ENCODE data around the gene TEX52. TPM values are rescaled to one million over a fixed set of nuclear protein-coding genes. Genes with fewer than 3 reads are reported as not detected.

The TEX52 gene
- total RNA-seq, 2 donors from 2014 or later = 0.28 to 0.48 TPM

DNA sequence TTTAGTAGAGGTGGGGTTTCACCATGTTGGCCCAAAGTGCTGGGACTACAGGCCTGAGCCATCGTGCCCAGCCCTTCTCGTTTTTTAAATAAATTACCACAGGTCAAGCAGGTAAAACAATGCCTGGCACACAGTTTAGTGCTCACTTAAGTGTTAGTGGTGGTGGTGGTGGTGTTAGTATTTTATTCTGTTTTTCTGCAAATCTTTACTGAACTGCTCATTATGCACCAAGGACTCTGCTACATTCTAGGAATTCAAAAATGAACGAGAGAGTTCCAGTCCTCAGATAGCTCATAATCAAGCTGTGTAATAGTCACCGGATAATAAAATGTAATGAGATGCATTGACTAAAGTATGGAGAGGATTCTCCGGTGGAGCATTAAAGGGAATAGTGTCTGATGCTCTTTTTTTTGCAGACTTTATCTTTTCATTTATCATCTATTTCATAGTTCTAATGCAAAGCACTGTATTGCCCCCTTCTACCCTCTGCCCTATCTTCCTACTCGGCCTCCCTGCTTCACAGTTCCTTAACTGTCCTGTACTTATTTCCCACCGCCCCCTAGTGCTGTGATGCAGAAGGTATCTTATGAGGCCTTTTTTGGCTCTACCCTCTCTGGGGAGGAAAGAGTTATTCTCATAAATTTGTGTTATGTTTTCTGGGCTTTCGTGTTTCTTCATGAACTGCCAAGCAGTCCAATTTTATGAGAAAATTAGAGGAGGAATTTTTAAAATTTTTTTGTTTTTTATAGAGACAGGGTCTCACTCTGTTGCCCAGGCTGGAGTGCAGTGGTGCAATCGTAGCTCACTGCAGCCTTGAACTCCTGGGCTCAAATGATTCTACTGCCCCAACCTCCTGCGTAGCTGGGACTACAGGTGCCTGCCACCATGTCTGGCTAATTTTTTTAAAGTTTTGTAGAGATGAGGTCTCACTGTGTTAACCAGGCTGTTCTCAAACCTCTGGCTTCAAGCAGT, 43.3 kb downstream of the TEX52 start:
- H3K4me1 Mint-ChIP-seq (ENCODE audit: low read depth) = peaks cover 39% of the 10 kb centered on the region
- H3K9me3 Mint-ChIP-seq = no peaks in the 10 kb centered on the region
- peak overlapping the region; percentile 95 to 99 for H3K4me3 Mint-ChIP-seq
- H3K27me3 Mint-ChIP-seq (ENCODE audit: low read depth) = no peaks in the 10 kb centered on the region
- DNase-seq (peak; percentile 64 to 72), ATAC-seq (replicated peaks in 1 of 2) (peak; percentile 29 to 33)
- H3K36me3 Mint-ChIP-seq (ENCODE audit: insufficient read depth in 2 of 2) = peaks cover 0 to 14% of the 10 kb centered on the region in 2 donors
- peak overlapping the region; percentile 96 for H3K27ac Mint-ChIP-seq

DNA sequence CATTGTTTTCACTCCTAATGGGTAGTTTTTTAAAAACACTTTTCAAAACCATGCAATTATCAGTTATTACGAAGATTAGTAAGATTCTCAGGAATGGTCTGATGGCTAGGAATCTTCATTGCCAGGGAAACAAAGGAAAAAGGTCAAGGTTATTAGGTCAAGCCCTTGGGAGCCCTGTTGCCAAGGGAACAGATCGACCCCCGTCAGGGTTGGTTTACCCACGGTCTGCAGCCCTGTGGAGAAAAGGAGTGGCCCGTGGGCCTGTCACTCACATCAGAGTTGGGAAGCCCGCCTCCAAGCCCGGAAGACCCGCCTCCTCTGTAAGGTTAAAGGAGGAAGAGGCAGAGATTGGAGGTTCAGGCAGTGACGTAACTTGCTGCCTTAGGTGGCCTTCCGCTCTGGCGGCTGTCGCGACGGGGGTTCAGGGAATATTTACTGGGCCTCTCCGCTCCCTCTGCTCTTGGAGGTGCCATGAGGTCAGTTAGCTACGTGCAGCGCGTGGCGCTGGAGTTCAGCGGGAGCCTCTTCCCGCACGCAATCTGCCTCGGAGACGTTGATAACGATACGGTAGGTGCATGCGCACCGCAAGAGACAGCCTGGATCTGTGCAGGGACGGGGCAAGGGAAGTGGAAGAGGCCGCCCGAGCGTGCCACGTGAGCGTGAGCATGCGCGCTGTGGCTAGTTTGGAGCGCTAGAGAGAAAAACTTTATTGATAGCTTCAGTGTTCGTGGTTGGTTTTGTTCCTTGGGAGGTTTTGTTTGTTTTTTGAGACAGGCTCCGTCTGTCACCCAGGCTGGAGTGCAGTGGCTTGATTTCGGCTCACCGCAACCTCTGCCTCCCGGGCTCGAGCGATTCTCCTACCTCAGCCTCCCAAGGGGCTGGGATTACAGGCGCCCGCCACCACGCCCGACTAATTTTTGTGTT, 44.3 kb downstream of the TEX52 start, which contains the start of gene ITFG2:
Gene ITFG2, plus strand, starts transcription at position 379 of the 924 bp plus-strand sequence. Its CDS starts 93 bp downstream, at position 472.
- Mint-ChIP-seq H3K4me1 (ENCODE audit: low read depth) (peaks cover 39% of the 10 kb centered on the region), H3K36me3 (ENCODE audit: insufficient read depth in 2 of 2) (peaks cover 0 to 9% of the 10 kb centered on the region in 2 donors), H3K4me3 (peak within 1 kb of the TSS; percentile 95 to 99), H3K9me3 (no peaks in the 10 kb centered on the region), H3K27me3 (ENCODE audit: low read depth) (no peaks in the 10 kb centered on the region), H3K27ac (peak within 1 kb of the TSS; percentile 96)
- peak; percentile 94 to 98 for DNase-seq
- peak; percentile 96 to 97 for ATAC-seq (replicated peaks in 1 of 2)

DNA sequence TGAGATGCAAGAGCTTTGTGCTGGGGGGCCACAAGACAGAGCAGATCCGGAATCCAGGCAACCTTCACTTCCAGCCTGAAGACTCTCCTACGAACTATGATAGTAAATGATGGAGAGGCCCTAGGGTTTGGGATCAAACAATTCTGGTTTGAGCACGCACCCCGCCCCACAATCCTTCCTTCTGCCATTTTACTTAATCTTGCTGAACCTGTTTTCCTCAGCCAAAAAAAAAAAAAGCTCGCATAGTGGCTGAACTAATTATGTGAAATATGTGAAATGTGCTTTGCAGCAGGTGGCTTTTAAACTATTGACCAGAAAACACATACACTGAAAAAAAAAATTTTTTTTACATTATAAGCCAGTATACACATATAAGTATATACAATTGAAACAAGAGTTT, 45.0 kb downstream of the TEX52 start:
- ATAC-seq (replicated peaks in 1 of 2) (no peak), DNase-seq (no peak)
- peak overlapping the region; percentile 95 to 99 for H3K4me3 Mint-ChIP-seq
- H3K9me3 Mint-ChIP-seq = no peaks in the 10 kb centered on the region
- H3K4me1 Mint-ChIP-seq (ENCODE audit: low read depth) = peaks cover 39% of the 10 kb centered on the region
- peak overlapping the region; percentile 96 for H3K27ac Mint-ChIP-seq
- H3K36me3 Mint-ChIP-seq (ENCODE audit: insufficient read depth in 2 of 2) = peaks cover 0 to 7% of the 10 kb centered on the region in 2 donors
- no peaks in the 10 kb centered on the region for H3K27me3 Mint-ChIP-seq (ENCODE audit: low read depth)

DNA sequence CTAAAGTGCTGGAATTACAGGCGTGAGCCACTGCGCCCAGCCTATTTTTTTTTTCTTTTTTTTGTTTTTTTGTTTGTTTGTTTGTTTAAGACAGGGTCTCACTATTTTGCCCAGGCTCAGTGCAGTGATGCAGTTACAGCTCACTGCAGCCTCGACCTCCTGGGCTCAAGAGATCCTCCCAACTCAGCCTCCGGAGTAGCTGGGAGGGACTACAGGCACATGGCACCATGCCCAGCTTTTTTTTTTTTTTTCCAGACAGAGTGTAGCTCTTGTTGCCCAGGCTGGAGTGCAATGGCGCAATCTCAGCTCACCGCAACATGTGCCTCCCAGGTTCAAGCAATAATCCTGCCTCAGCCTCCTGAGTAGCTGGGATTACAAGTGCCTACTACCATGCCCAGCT, 50.1 kb downstream of the TEX52 start:
- no peak for DNase-seq
- peaks cover 5 to 8% of the 10 kb centered on the region in 2 donors for H3K36me3 Mint-ChIP-seq (ENCODE audit: insufficient read depth in 2 of 2)
- ATAC-seq (replicated peaks in 1 of 2) = no peak
- no peak overlapping the region for H3K4me3 Mint-ChIP-seq
- H3K27ac Mint-ChIP-seq = no peak overlapping the region
- H3K27me3 Mint-ChIP-seq (ENCODE audit: low read depth) = no peaks in the 10 kb centered on the region
- peaks cover 9% of the 10 kb centered on the region for H3K4me1 Mint-ChIP-seq (ENCODE audit: low read depth)
- H3K9me3 Mint-ChIP-seq = no peaks in the 10 kb centered on the region

DNA sequence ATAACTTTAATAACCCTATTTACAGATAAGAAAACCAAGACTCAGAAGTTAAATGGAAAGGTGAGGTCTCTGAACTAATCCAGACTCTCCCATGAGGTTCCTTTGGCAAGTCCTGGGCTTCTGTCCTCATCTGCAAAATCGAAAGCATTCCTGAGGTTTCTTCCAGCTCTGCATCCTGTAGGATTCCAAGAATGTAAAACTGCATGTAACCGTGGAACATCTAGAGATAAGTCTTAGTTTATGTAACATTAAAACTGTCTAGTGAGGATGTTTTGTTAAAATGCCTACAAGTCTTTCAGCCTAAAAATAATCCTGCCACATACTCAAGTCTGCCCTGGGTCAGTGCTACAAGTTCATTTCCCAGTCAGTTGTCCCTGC, 51.7 kb downstream of the TEX52 start:
- no peaks in the 10 kb centered on the region for H3K27me3 Mint-ChIP-seq (ENCODE audit: low read depth)
- no peaks in the 10 kb centered on the region for H3K4me1 Mint-ChIP-seq (ENCODE audit: low read depth)
- peak overlapping the region; percentile 21 for H3K27ac Mint-ChIP-seq
- H3K36me3 Mint-ChIP-seq (ENCODE audit: insufficient read depth in 2 of 2) = peaks cover 5 to 12% of the 10 kb centered on the region in 2 donors
- no peak for DNase-seq
- no peaks in the 10 kb centered on the region for H3K9me3 Mint-ChIP-seq
- no peak overlapping the region for H3K4me3 Mint-ChIP-seq
- no peak for ATAC-seq (replicated peaks in 1 of 2)

DNA sequence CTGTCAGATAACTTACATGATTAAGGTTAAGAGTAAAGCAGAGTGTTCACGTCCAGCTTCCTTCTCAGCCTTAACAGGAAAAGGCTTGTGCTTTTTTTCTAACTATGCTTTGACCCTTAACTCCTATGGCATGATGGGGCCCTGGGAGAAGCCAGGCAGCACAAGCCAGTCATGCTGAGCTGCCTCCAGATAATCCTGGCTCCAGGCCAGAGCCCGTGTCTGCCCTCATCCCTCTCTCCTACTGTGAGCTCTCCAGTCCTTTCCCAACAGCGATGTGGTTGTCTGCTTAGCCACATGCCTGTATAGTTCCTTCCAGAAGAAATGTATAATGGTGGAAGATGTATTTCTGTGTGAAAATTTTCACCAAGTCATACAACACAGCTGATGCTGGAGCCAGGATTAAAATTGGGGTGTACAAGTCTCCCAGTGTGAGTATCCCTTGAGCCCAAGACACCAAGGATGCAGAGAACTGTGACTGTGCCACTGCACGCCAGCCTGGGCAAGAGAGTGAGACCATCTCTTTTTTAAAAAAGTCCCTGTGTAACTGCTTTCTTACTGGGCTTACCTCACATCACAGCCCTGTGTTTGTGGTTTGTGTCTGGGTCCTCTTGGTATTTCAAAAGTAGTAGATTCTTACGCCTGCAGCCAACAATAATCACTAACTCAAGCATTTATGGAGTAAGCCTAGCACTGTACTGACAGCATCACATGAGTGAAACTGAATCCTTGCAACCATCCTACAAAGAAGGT, 52.3 kb downstream of the TEX52 start:
- H3K4me1 Mint-ChIP-seq (ENCODE audit: low read depth) = no peaks in the 10 kb centered on the region
- H3K36me3 Mint-ChIP-seq (ENCODE audit: insufficient read depth in 2 of 2) = peaks cover 5 to 15% of the 10 kb centered on the region in 2 donors
- H3K9me3 Mint-ChIP-seq = no peaks in the 10 kb centered on the region

DNA sequence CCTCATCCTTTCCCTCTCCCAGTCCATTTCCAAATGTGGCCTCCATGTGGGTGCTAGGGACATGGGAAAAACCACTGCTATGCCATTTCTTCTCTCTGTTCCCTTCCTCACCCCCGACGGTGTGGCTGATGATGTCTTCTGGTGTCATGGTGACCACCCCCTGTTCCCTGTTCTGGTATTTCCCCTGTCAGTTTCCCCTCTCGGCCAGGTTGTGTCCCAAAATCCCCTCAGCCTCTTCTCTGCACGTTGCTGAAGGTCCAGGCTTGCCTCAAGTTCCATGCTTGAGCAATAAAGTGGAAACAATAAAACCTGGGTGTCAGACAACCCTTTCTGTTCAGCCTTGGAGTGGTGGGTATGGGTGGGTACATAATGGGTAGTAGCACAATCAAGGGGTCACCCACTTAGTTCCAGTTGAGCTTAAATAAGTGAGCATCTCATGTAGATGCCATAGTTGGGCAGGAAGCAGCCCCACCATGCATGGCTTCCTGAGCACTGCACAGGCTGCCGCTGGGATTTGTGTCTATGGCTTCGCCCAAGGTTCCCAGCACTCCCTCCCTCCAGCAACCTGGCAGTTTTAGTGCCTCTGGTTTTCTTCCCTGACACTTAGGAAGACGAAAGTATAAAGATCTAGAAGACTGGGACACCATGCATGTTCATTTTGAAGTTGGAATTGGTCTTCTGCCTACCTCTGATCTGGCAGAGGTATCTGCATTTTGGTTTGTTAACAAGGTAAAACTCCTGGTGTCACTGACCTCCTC, 53.0 kb downstream of the TEX52 start:
- DNase-seq = no peak
- H3K27ac Mint-ChIP-seq = peak overlapping the region; percentile 62
- peaks cover 5 to 21% of the 10 kb centered on the region in 2 donors for H3K36me3 Mint-ChIP-seq (ENCODE audit: insufficient read depth in 2 of 2)

More for the DNA sequence above, 52.3 kb downstream of the TEX52 start:
- no peak for ATAC-seq (replicated peaks in 1 of 2)
- DNase-seq = no peak
- Mint-ChIP-seq H3K4me3 (no peak overlapping the region), H3K27me3 (ENCODE audit: low read depth) (no peaks in the 10 kb centered on the region), H3K27ac (peak overlapping the region; percentile 72)

DNA sequence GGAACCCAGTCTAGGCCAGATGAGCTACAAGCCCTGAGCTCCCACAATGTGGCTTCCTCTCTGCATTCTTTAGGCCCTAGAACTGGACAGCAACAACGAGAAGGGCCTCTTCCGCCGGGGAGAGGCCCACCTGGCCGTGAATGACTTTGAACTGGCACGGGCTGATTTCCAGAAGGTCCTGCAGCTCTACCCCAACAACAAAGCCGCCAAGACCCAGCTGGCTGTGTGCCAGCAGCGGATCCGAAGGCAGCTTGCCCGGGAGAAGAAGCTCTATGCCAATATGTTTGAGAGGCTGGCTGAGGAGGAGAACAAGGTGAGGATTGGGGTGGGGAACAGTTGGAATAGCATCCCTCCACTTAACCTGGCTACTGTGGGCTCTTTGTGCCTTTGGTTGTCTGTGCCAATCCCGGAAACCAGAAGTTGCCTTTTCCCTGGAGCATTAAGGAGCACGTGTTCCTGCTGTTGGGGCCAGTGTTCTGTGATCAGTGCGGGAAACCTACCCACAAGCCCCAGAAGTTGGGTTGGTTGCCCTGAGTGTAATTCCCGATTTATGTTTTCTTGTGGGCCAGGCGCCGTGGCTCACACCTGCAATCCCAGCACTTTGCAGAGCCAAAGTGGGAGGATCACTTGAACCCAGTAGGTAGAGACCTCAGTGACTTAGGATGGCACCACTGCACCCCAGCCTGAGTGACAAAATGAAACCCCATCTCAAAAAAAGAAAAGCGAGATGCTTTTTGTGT, 55.6 kb downstream of the TEX52 start:
- peaks cover 29% of the 10 kb centered on the region for H3K4me1 Mint-ChIP-seq (ENCODE audit: low read depth)
- H3K36me3 Mint-ChIP-seq (ENCODE audit: insufficient read depth in 2 of 2) = peaks cover 10 to 37% of the 10 kb centered on the region in 2 donors
- DNase-seq (no peak), ATAC-seq (replicated peaks in 1 of 2) (no peak)
- no peaks in the 10 kb centered on the region for H3K9me3 Mint-ChIP-seq
- no peaks in the 10 kb centered on the region for H3K27me3 Mint-ChIP-seq (ENCODE audit: low read depth)
- no peak overlapping the region for H3K27ac Mint-ChIP-seq
- no peak overlapping the region for H3K4me3 Mint-ChIP-seq

More for the DNA sequence above, 53.0 kb downstream of the TEX52 start:
- Mint-ChIP-seq H3K4me1 (ENCODE audit: low read depth) (peaks cover 3% of the 10 kb centered on the region), H3K27me3 (ENCODE audit: low read depth) (no peaks in the 10 kb centered on the region), H3K9me3 (no peaks in the 10 kb centered on the region), H3K4me3 (no peak overlapping the region)
- ATAC-seq (replicated peaks in 1 of 2) = no peak

DNA sequence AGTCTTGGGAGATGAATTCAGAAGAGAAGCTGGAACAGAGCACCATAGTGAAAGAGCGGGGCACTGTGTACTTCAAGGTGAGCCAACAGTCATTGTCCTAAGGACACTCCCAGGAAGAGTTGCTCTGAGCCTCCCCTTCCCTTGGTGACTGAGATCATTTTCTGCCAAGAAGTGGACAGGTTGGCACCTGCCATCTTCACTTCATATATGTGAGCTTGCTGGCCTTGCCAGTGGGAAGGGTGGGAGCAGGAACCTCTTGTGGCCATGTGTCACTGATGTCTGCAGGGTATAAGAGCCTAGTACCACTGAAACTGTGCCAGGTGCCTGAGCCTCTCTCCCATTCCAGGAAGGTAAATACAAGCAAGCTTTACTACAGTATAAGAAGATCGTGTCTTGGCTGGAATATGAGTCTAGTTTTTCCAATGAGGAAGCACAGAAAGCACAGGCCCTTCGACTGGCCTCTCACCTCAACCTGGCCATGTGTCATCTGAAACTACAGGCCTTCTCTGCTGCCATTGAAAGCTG, 56.7 kb downstream of the TEX52 start:
- no peaks in the 10 kb centered on the region for H3K27me3 Mint-ChIP-seq (ENCODE audit: low read depth)
- H3K4me3 Mint-ChIP-seq = no peak overlapping the region
- peaks cover 32% of the 10 kb centered on the region for H3K4me1 Mint-ChIP-seq (ENCODE audit: low read depth)
- no peaks in the 10 kb centered on the region for H3K9me3 Mint-ChIP-seq
- ATAC-seq (replicated peaks in 1 of 2) (no peak), DNase-seq (no peak)
- no peak overlapping the region for H3K27ac Mint-ChIP-seq
- peaks cover 10 to 34% of the 10 kb centered on the region in 2 donors for H3K36me3 Mint-ChIP-seq (ENCODE audit: insufficient read depth in 2 of 2)

All from activated T-cell treated with anti-CD3 and anti-CD28 coated beads, Interleukin-2, amount 50 U/mL, for 72 hours (primary cell).